GM18505 (cell line): ENCODE measurements around the gene ZNF540.

Experiments
- ATAC-seq: cut with Tn5 transposase; IDR thresholded peaks from one replicate; pipeline ENCODE4 v1.9.1; 2021; ENCODE audit not compliant: unreplicated experiment
- POLR2A ChIP-seq: IDR thresholded peaks from 4 replicates; pipeline ENCODE4 v1.6.1; 2011; ENCODE audit warnings: borderline replicate concordance; ENCODE audit not compliant: insufficient read depth, insufficient read length; ENCODE audit errors: extremely low read depth

Gene ZNF540

DNA sequence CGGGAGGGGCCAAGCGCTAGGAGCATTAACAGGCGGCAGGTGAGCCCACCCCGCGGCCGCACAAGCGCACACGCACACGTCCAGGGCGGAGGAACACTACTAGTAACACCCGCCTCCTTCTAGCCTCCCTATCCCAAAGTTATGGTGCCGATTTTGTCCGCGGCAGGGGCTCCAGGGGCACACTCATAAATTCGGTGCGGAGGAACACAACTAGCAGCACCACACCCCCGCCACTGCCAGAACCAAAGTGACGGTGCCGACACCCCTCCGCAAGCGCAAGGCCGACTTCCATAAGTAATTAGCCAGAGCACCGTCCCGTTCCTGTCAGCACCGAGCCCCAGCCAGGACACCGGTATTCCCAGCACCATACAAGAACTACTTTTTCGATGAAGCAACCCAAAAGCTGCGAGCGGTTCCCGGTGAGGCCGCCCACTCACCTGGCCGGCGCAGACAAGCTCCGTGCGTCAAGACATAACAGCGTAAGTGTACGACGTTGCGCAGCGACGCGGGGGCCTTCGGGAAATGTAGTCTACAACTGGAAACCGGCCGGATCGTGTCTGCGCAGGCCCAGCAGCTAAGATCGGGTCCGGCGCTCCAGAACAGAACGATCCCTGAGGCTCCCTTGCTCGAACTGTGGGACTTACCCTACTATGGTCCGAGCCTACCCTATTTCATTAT lies at the start of gene ZNF540, which contains the start of gene ZNF571:
TSS of gene ZNF540 (plus strand) at position 573 of the 678 bp plus-strand sequence. CDS start 3,572 bp downstream, outside the sequence.
TSS of gene ZNF571 (minus strand) at position 489 of the 678 bp plus-strand sequence. CDS start 8,116 bp downstream, outside the sequence.
- peak; percentile 63 for TF ChIP-seq POLR2A
- ATAC-seq = peak; percentile 94

DNA sequence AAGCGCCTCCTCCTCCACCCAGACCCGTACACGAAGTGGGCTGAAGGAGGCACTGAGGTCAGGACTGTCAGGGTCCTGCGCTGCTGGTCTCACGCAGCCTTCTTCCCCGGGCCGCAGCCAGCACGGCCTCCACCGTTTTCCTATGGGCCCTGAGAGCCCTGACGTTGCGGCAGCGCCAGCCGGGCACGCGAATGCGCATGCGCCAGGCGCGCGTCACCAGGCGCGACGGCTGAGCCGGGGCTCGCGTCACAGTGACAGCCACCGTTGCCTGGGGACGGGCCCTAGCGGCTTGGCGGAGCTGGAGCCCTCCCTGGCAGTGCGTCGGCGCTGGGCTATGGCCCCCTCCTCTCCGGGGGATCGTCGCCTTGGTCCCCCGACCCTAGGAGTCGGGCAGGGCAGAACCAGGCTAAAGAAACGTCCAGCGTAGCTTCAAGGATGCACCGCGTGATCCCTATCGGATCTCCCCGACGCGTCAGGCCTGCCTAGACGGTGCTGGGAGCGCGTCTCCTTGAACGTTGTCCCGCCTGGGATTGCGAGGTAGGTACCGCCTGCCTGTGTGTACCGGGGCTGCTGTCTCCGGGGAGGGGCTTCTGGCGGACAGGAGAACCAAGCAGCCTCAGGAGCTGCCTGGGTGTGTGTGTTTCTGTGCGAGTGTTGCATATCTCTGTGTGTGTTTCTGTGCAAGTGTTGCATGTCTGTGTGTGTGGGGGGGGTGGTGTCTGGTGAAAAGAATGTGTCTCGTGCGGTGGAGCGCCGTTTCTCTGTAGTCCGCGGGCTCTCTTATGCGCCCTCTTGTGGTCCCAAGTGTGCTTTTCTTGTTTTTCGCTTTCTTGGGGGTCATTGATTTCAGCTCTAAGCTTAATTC lies 43.3 kb upstream of the ZNF540 start:
- peak; percentile 68 for TF ChIP-seq POLR2A
- peak; percentile 80 for ATAC-seq

DNA sequence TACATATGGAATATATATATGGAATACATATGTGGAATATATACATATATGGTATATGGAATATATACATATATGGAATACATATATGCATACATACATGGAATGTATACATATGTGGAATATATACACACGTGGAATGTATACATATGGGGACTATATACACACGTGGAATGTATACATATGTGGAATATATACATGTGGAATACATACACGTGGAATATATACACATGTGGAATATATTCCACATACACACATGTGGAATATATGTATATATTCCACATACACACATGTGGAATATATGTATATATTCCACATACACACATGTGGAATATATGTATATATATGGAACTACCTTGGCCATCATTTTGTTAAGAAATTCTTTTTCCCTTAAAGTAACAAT lies 31.2 kb upstream of the ZNF540 start:
- TF ChIP-seq POLR2A = no peak
- ATAC-seq = no peak

DNA sequence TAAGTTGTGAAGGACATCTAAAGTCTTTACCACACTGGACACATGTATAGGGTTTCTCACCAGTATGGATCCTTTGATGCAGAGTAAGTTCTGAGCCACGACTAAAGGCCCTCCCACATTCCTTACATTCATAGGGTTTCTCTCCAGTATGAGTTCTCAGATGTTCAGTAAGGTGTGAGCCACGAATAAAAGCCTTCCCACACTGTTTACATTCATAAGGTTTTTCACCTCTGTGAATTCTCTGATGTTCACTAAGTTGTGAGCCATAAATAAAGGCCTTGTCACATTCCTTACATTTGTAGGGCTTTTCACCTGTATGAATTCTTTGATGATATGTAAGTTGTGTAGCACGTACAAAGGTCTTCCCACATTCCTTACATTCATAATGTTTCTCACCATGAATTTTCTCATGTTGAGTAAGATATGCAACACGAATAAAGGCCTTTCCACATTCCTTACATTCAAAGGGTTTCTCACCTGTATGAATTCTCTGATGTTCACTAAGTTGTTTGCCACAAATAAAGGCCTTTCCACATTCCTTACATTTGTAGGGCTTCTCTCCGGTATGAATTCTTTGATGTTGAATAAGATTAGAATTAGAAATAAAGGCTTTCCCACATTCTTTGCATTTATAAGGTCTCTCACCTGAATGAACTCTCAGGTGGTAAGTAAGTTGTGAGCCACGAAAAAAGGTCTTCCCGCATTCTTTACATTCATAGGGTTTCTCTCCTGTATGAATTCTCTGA lies 29.9 kb upstream of the ZNF540 start:
- no peak for ATAC-seq
- no peak for TF ChIP-seq POLR2A

DNA sequence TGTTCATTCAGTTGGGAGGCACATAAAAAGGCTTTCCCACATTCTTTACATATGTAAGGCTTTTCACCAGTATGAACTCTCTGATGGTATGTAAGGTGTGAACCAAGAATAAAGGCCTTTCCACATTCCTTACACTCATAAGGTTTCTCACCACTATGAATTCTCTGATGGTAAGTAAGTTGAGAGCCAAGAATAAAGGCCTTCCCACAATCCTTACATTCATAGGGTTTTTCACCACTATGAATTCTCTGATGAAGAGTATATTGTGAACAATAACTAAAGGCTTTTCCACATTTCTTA lies 29.4 kb upstream of the ZNF540 start:
- TF ChIP-seq POLR2A = no peak
- ATAC-seq = no peak

DNA sequence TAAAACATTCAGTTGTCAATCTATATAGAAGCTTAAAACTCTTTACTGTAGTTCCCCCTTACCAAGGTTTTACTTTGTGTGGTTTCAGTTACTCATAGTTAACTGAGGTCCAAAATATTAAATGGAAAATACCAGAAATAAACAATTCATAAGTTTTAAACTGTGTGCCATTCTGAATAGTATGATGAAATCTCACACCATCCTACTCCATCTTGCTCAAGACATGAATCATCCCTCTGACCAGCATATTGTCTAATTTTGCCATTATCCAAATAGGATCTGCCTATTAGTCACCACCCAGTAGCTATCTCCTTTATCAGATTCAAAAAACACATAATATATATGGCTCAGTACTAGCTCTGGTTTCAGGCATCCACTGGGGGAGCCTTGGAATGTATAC lies 22.5 kb upstream of the ZNF540 start:
- no peak for TF ChIP-seq POLR2A

DNA sequence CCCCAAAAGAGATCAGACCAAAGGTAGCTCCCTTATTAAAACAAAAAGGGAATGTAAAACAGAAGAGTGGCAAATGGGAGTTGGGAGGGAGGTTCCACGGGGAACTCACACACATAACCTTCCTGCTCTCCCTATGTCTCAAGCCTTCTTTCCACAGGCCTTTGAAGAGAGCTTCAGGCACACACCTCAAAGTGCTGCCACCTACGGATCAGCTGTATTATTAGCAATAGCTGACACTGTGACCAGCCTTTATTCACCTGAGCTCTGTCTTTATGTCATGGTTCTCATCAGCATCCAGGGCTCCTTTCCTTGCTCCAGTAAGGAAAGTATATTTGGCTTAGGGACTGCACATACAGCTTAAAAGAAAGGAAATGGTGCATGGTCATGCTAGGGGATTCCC lies 11.3 kb upstream of the ZNF540 start:
- TF ChIP-seq POLR2A = no peak
- no peak for ATAC-seq

More for the DNA sequence above, 22.5 kb upstream of the ZNF540 start:
- ATAC-seq = no peak

DNA sequence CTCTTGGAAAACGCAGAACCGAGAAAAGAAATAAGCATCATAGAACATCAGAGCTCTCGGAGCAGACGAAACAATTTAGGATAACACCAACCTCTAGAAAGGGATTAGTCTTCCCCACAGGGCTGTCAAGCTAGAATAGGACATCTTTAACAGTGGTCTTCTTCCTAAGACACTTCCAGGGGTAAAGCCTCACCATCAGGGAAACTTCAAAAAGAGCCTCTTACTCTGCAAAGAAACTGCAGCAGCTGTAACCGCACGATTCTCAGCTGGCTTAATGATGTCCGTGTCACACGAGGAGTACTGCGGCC lies 726 bp upstream of the ZNF540 start:
- no peak for TF ChIP-seq POLR2A
- ATAC-seq = no peak

DNA sequence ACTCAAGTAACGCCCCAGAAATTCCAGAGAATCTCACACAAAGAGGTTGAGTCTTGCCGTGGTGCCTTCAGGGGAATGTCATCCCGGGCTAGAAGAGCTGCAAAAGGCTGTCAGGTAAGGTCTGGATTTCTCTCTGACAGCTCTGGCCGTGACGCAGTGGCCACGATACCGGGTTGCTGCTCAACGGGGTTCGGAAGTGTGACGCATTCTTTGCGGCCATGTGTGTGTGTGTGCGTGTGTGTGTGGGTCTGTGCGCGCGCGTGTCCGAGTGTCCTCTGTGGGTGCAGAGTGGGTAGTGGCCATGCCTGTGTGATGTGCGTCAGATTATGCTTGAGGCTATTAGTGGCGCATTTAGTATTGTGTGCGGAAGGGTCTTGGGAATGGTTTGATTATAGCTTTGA lies 306 bp downstream of the ZNF540 start:
- ATAC-seq = peak; percentile 37
- TF ChIP-seq POLR2A = no peak

DNA sequence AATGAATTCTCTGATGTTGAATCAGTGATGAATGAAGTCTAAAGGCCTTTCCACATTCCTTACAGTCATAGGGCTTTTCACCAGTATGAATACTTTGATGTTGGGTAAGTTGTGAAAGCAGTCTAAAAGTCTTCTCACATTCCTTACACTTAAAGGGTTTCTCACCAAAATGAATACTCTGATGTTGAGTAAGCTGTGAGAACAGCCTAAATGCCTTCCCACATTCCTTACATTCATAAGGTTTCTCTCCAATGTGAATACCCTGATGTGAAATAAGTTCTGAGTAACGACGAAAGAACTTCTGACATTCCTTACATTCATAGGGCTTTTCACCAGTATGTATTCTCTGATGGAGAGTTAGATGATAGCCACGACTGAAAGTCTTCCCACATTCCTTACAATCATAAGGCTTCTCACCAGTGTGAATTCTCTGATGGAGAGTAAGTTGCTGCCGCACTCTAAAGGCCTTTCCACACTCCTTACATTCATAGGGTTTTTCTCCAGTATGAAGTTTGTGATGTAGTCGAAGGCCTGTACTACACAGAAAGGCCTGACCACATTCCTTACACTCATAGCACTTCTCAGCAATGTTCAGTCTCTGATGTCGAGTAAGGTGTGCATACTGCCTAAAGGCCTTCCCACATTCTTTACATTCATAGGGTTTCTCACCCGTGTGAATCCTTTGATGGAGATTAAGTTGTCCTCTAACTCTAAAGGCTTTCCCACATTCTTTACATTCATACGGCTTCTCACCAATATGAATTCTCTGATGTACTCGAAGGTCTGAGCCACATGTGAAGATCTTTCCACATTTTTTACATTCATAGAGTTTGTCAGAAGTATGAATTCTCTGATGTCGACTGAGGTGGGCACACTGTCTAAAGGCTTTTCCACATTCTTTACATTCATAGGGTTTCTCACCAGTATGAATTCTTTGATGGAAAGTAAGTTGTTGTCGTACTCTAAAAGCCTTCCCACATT lies 40.7 kb downstream of the ZNF540 start:
- ATAC-seq = no peak
- no peak for TF ChIP-seq POLR2A

DNA sequence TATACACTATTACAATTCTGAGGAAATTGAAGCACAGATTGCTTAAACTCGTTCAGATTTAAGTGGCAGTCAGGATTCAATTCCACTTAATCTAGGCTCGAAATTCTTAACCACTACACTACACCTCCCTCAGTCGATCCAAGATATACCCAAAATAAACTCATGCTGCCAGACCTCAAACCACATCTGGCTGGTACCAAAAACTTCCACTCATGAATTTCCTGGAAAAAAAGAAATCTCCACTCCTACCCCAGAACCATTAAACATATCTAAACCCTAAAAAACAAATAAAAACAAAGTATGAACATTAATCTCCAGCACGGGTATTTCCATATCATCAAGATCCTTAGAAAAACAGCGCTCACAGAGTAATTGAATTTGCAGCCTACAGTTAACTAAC lies 59.4 kb downstream of the ZNF540 start:
- TF ChIP-seq POLR2A = no peak

DNA sequence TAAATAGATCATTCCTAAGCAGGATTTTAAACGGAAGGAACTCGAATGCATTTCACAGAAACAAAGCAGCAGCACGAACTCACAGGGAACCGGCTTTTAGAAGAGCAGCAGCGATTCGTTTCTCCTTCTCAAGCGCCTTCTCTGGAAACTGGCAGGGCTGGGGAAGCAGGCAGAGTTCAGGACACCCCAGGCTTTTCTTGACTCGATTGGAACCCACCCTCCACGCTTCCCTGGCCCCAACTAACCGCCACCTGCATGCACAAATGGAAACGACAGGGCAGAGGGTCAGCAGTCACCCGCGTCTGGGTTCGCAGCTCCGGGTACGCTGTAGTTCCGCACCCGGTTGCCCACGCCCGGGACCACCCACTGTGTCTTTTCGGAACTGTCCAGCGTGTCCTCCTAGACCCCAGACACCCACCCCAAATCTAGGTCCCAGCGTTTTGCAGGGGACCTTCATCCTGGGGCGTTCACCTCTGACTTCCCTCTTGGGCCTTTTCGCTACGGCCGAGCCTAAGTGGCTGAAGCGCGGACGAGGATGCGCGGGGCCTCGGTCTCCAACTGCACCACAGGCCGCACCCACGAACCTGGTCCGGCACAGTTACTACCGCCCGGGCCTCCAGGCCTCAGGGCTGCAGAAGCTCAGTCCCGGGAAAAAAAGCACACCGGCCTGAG lies 60.1 kb downstream of the ZNF540 start:
- ATAC-seq = peak; percentile 36
- TF ChIP-seq POLR2A = no peak

More for the DNA sequence above, 59.4 kb downstream of the ZNF540 start:
- ATAC-seq = no peak
